ENCODE data around the gene ATRIP. TPM values are rescaled to one million over a fixed set of nuclear protein-coding genes. Genes with fewer than 3 reads are reported as not detected.
"Not testable (repeated sequence)": the region's sequence is repeated elsewhere in the genome, so short reads cannot be mapped to it uniquely, and the experiment has no call there.

ATRIP gene
- total and polyA plus RNA-seq, 2 of the 8 experiments (the other 6 are each of a cell fraction or from before 2014, with no cell fraction given): 18.5 to 20.2 TPM

DNA sequence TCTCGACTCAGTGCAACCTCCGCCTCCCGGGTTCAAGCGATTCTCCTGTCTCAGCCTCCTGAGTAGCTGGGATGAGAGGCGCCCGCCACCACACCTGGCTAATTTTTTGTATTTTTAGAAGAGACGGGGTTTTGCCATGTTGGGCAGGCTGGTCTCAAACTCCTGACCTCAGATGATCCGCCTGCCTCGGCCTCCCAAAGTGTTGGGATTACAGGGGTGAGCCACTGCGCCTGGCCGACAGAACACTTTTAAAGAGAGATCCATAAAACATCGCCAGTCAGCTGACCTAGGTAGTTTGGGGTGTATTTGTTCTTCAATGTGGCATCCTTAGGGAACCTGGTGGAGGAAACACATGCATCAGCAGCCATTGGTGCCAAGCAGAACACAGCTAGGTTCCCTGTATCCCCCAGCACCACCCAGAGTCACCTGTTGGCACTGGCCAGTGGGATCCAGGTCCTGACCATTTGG is 45.1 kb upstream of the ATRIP start:
- not testable (repeated sequence) for H2BK120ac ChIP-seq (replicated peaks; ENCODE audit: low read depth, low read length); H3K79me2 ChIP-seq (ENCODE audit: control insufficient read depth in 1 of 2, insufficient read depth in 2 of 2, low read length in 2 of 2); H3K4me3 ChIP-seq (ENCODE audit: extremely low read depth in 1 of 4, insufficient read depth in 2 of 4, low read depth in 3 of 4, low read length in 4 of 4); H3K23me2 ChIP-seq (ENCODE audit: low read depth, low read length); H2BK20ac ChIP-seq (ENCODE audit: low read length); H3K9me3 ChIP-seq (ENCODE audit: insufficient read depth in 2 of 2, low read depth in 1 of 2, low read length in 1 of 2); FAIRE-seq; H4K8ac ChIP-seq (ENCODE audit: extremely low read depth, insufficient read depth, low read length); H2BK5ac ChIP-seq (ENCODE audit: low read depth, low read length); H2BK12ac ChIP-seq (ENCODE audit: low read depth, low read length); H4K91ac ChIP-seq (replicated peaks; ENCODE audit: insufficient read length, low read length); DNase-seq (ENCODE audit: low read depth in 1 of 2, low spot score in 2 of 2); H3K18ac ChIP-seq (ENCODE audit: extremely low read depth, low read length); H3K9ac ChIP-seq (replicated peaks in 1 of 4; ENCODE audit: extremely low read depth in 1 of 4, low read depth in 3 of 4, low read length in 3 of 4); H3K79me1 ChIP-seq (ENCODE audit: low read depth, low read length); H3K4me1 ChIP-seq (replicated peaks in 1 of 4; ENCODE audit: control insufficient read depth in 3 of 4, insufficient read depth in 4 of 4, low read length in 3 of 4); H2BK15ac ChIP-seq (ENCODE audit: low read length); H2AK5ac ChIP-seq (ENCODE audit: low read depth, low read length); H3K56ac ChIP-seq (replicated peaks; ENCODE audit: insufficient read length, low read depth, low read length); H2AFZ ChIP-seq (ENCODE audit: low read length); H3K4me2 ChIP-seq (ENCODE audit: insufficient read depth in 1 of 2, low read depth in 2 of 2, low read length in 2 of 2); H3K27ac ChIP-seq (ENCODE audit: low read depth, low read length); H3K23ac ChIP-seq (ENCODE audit: insufficient read length); H3K4ac ChIP-seq (replicated peaks; ENCODE audit: insufficient read length, low read depth, low read length); H3K27me3 ChIP-seq (replicated peaks in 1 of 4; ENCODE audit: control insufficient read depth in 3 of 4, extremely low read depth in 1 of 4, insufficient read depth in 3 of 4, low read length in 3 of 4); H4K5ac ChIP-seq (ENCODE audit: insufficient read length, low read depth, low read length); H3K14ac ChIP-seq (ENCODE audit: insufficient read length)
- WGBS, 2 experiments (ENCODE audit: extremely low coverage in 1 of 2, insufficient coverage in 1 of 2, insufficient read length in 1 of 2, insufficient replicate concordance in 2 of 2, low coverage in 1 of 2, low lambda C conversion rate in 2 of 2, missing lambda C conversion rate in 1 of 2): 97% methylated on average over 12 of the region's 12 CpGs; no CpG with 5 or more reads in 1 of the 2 experiments
- H3K36me3 ChIP-seq (ENCODE audit: control insufficient read depth in 2 of 4, insufficient read depth in 4 of 4, low read length in 3 of 4): peaks cover 10 to 33% (median 27%) of the 10 kb centered on the region in 4 experiments; a peak in 7 of 8 replicates
- CTCF ChIA-PET (ENCODE audit: partially characterized antibody): interaction anchor here (0.8 to 9.2 kb wide), 37 partner anchors 7 to 210 kb away, joined by 3 to 220 read pairs (median 7); partner anchors contain the start of genes ATRIP, CCDC51, PLXNB1 and TMA7
- peaks cover 5 to 12% of the 10 kb centered on the region in 2 experiments for H4K20me1 ChIP-seq (replicated peaks in 1 of 2; ENCODE audit: control insufficient read depth in 1 of 2, insufficient read depth in 2 of 2, low read length in 2 of 2)
- POLR2A ChIA-PET (ENCODE audit: partially characterized antibody): interaction anchor here (0.7 to 20.2 kb wide), 21 partner anchors 10 to 223 kb away, joined by 3 to 650 read pairs (median 4); partner anchors contain the start of genes CCDC51, FBXW12, PFKFB4 and PLXNB1

Measured in H1 (cell line).